Thyroid gland (tissue), 4 donors: ENCODE data around the gene CLMP. TPM values are rescaled to one million over a fixed set of nuclear protein-coding genes. Genes with fewer than 3 reads are reported as not detected.
"Not testable (repeated sequence)": the region's sequence is repeated elsewhere in the genome, so short reads cannot be mapped to it uniquely, and the experiment has no call there.

ENCODE experiments used
- DNase-seq, 2 donors: peaks; one replicate each; pipeline ENCODE4 v3.0.0-alpha.2; 2019
- H3K27ac ChIP-seq, 3 donors: fragments of 200-600 bp; sonication (generic); 1 replicate in 2 of 3; 2 replicates in 1 of 3; pipeline ENCODE4 v1.5.1; 2016 to 2019; ENCODE audit warnings: mild to moderate bottlenecking in 1 of 3, moderate library complexity in 1 of 3
- H3K27me3 ChIP-seq: fragments of 200-600 bp; sonication (generic); one replicate; pipeline ENCODE4 v1.5.1; 2019
- H3K36me3 ChIP-seq, 2 donors: fragments of 200-600 bp; sonication (generic); one replicate each; pipeline ENCODE4 v1.5.1; 2016 to 2019
- H3K4me1 ChIP-seq, 2 donors: fragments of 200-600 bp; sonication (generic); one replicate each; pipeline ENCODE4 v1.5.1; 2017 to 2019
- H3K4me3 ChIP-seq, 3 donors: fragments of 200-600 bp; sonication (generic); replicated peaks in 1 of 3; 1 replicate in 2 of 3; 2 replicates in 1 of 3; pipeline ENCODE4 v1.5.1; 2016; ENCODE audit warnings: mild to moderate bottlenecking in 1 of 3
- H3K9me3 ChIP-seq: fragments of 200-600 bp; sonication (generic); one replicate; pipeline ENCODE4 v1.5.1; 2017
- POLR2A ChIP-seq, 2 donors: fragments of 450-650 bp; IDR thresholded peaks; one replicate each; pipeline ENCODE4 v1.6.1; 2017; ENCODE audit warnings: antibody characterized with exemption in 2 of 2, mild to moderate bottlenecking in 2 of 2, moderate library complexity in 1 of 2
- WGBS, 2 donors: methylation state at CpG; one replicate each; pipeline ENCODE4 v1.1.5; 2017; 5-methylcytosine and 5-hydroxymethylcytosine counted together
- intact Hi-C: fragments of 100-400 bp; cut with DNase I; formaldehyde crosslinking; loops from one replicate; pipeline ENCODE4 v1.15.1; 2023
- total RNA-seq, 4 donors: library from RNA; depleted of rRNA; stranded (reverse); fragments of >200 nt; gene quantifications; one replicate each; pipeline ENCODE4 v1.2.3, GENCODE V29; 2016
- TF ChIP-seq, protein P1 (sequence below), 6 experiments: fragments of 200-600 bp in 3 of 6; fragments of 450-650 bp in 3 of 6; sonication (generic) in 3 of 6; IDR thresholded peaks; one replicate each; pipeline ENCODE4 v1.5.1; 2016 to 2019; ENCODE audit warnings: antibody characterized with exemption in 6 of 6, mild to moderate bottlenecking in 2 of 6, inconsistent platforms in 1 of 6, moderate library complexity in 1 of 6

CLMP gene
- total RNA-seq, 4 donors from 2014 or later: 4.9 to 13.2 (median 9.3) TPM

DNA sequence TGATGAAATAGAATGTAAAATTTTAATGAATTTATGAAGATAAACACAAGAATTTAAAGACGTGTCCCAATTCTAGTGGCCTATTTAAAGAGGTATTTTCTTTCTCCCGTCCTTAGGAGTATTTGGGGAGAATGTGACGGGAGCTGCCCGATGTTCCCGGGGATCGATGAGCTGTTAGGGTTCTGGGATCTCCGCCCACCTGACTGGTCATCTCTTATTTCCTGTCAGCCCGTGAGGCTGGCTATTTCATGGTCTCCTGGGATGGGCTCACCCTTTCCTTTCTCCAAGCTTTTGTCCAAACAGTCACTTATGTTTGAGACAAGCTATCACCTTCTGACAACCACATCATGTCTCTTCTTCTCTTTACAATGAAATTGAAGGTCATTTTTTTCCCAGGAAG lies 16.9 kb upstream of the CLMP start:
- no peak for TF ChIP-seq POLR2A (IDR thresholded peaks at IDR 0.05)
- TF ChIP-seq, protein P1, sequence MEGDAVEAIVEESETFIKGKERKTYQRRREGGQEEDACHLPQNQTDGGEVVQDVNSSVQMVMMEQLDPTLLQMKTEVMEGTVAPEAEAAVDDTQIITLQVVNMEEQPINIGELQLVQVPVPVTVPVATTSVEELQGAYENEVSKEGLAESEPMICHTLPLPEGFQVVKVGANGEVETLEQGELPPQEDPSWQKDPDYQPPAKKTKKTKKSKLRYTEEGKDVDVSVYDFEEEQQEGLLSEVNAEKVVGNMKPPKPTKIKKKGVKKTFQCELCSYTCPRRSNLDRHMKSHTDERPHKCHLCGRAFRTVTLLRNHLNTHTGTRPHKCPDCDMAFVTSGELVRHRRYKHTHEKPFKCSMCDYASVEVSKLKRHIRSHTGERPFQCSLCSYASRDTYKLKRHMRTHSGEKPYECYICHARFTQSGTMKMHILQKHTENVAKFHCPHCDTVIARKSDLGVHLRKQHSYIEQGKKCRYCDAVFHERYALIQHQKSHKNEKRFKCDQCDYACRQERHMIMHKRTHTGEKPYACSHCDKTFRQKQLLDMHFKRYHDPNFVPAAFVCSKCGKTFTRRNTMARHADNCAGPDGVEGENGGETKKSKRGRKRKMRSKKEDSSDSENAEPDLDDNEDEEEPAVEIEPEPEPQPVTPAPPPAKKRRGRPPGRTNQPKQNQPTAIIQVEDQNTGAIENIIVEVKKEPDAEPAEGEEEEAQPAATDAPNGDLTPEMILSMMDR (IDR thresholded peaks at IDR 0.05): no peak
- Histone ChIP-seq H3K27ac (no peak overlapping the region), H3K4me3 (no peak overlapping the region), H3K4me1 (no peaks in the 10 kb centered on the region), H3K36me3 (no peaks in the 10 kb centered on the region), H3K9me3 (no peaks in the 10 kb centered on the region), H3K27me3 (no peaks in the 10 kb centered on the region)
- WGBS, 2 donors: 64 to 74% methylated on average over 8 of the region's 8 CpGs
- no peak for DNase-seq
- intact Hi-C loops: no loop called here

DNA sequence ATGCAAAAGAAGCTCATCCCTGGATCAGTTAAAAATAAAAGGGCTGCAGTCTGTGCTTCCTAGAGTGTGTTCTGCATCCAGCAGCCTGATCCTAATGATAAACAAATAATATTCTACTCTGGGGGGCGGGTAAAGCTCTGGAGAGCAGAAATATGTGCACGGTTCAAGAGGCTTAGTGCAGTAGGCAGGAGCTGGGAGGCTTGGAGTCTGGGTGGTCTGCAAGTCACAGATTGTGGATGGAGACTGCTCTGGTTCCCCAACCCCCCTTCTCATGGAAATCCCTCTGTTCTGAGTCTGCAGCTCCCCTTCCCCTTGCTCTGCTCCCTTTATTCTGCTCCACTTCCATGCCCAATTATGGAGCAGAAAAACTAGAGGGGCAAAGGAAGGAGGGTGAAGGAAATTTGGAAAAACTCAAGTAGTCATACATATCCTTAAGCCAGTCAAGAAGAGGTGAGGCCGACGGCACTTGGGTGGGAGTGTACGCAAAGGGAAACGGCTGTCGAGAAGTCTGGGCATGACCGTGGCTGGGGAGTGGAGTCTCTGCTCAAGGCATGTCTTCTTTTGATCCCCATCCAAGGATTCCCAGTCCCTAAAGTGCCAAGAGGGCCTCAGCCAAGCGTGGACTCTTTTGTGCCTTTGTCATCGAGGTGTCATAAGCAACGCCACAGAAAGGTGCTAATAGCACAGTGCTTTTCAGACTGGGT lies 16.3 kb upstream of the CLMP start:
- Histone ChIP-seq H3K4me3 (no peak overlapping the region), H3K36me3 (no peaks in the 10 kb centered on the region), H3K27me3 (no peaks in the 10 kb centered on the region), H3K4me1 (no peaks in the 10 kb centered on the region), H3K27ac (no peak overlapping the region), H3K9me3 (no peaks in the 10 kb centered on the region)
- WGBS, 2 donors: 55 to 59% methylated on average over 11 of the region's 11 CpGs
- TF ChIP-seq POLR2A (IDR thresholded peaks at IDR 0.05): no peak
- TF ChIP-seq, protein P1 (IDR thresholded peaks at IDR 0.05): no peak
- intact Hi-C loops: no loop called here
- DNase-seq: no peak

DNA sequence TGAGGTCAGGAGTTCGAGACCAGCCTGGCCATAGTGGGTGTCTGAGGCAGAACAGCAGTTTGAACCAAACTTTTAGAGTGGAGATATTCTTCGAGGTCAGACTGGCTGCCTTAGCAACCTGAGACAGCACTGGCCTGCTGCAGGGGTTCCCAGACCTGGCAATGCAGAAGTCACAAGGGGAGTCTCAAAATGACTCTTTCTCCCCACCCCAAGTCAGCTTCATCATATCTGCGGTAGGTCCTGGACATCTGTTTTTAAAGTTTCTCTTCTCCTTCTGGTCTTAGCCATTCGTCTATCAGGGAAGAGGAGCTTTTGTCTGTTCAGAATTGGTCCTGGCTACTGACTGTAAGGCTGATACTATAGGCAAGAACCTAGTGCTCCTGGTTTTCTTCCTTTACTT lies 14.5 kb upstream of the CLMP start:
- WGBS, 2 donors: 82 to 92% methylated on average over 4 of the region's 4 CpGs
- Histone ChIP-seq H3K27me3 (no peaks in the 10 kb centered on the region), H3K4me1 (no peaks in the 10 kb centered on the region), H3K4me3 (no peak overlapping the region), H3K36me3 (no peaks in the 10 kb centered on the region), H3K27ac (no peak overlapping the region), H3K9me3 (no peaks in the 10 kb centered on the region)
- intact Hi-C loops: no loop called here
- DNase-seq: no peak
- TF ChIP-seq, protein P1 (IDR thresholded peaks at IDR 0.05): no peak
- TF ChIP-seq POLR2A (IDR thresholded peaks at IDR 0.05): no peak

DNA sequence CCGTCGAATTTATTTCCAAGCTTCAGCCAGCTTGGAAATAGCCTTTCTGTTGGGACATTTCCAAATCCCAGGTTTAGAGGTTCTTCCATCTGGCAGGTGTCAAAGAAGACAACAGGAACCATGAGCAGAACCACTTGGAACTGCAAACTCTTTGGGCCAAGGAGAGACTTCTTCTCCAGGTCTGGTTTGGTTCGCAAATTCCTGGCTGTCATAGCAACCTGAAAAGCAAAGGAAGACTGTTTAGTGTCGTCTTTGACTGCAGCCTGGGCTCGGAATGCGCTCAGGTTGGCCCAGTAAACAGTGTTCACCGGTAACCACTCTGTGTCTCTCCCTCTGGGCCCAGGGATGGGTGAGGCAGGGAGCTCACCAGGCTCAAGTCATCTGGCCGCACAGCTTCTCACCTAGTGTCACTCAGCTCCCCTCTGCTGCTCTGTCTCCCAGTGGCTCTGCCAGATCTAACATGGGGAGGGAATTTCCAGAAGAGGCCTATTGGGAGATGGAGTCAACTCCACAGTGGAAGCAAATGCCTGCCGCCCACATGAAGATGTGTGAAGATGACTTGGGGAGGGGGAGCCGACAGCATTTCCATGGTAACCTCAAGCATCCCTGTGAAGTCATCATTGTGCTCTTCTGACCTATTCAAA lies 11.9 kb upstream of the CLMP start:
- 57 to 59% methylated on average over 10 of the region's 10 CpGs for whole genome bisulfite sequencing, 2 donors
- Histone ChIP-seq H3K27me3 (no peaks in the 10 kb centered on the region), H3K9me3 (no peaks in the 10 kb centered on the region), H3K27ac (no peak overlapping the region), H3K36me3 (no peaks in the 10 kb centered on the region), H3K4me1 (no peaks in the 10 kb centered on the region), H3K4me3 (no peak overlapping the region)
- no peak for TF ChIP-seq POLR2A (IDR thresholded peaks at IDR 0.05)
- TF ChIP-seq, protein P1 (IDR thresholded peaks at IDR 0.05): no peak
- intact Hi-C loops: no loop called here
- DNase-seq: no peak

DNA sequence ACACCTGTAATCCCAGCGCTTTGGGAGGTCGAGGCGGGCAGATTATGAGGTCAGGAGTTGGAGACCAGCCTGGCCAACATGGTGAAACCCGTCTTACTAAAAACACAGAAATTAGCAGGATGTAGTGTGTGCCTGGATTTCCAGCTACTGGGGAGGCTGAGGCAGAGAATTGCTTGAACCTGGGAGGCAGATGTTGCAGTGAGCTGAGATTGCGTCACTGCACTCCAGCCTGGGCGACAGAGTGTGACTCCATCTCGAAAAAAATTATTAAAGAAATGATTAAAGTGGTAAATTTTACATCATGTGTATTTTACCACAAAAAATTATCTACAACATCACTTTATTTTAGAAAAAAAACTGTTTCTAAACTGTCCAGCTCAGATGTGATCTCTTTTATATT lies 11.0 kb upstream of the CLMP start:
- H3K9me3 ChIP-seq, intact Hi-C loops, H3K4me1 ChIP-seq, H3K27ac ChIP-seq, H3K4me3 ChIP-seq, H3K36me3 ChIP-seq, H3K27me3 ChIP-seq, DNase-seq: not testable (repeated sequence)
- WGBS, 2 donors: 90% methylated on average over 7 of the region's 7 CpGs
